ENCODE measurements around the gene SALL2. TPM values are rescaled to one million over a fixed set of nuclear protein-coding genes. Genes with fewer than 3 reads are reported as not detected.
A peak's percentile ranks its signal among the peaks of the same experiment; 100 is the strongest.

SALL2 gene
- polyA plus RNA-seq, 4 donors, result 54.3 to 65.8 (median 59.0) TPM

- no peak for DNase-seq (ENCODE audit: low read depth in 4 of 4, low spot score in 2 of 4)
These were observed 31.0 kb downstream of the SALL2 start for GRCh38 chr14:21494902-21495762.

- no peak for DNase-seq (ENCODE audit: low read depth in 4 of 4, low spot score in 2 of 4)
These were observed 39.5 kb downstream of the SALL2 start for GRCh38 chr14:21486640-21487087.

- peak; percentile 93 to 99 (median 97) for DNase-seq (ENCODE audit: low read depth in 4 of 4, low spot score in 2 of 4)
These were observed 49.0 kb downstream of the SALL2 start, which contains the start of the genes RAB2B and TOX4 for GRCh38 chr14:21476925-21477681. TSS of gene RAB2B (minus strand) at chr14:21476959. CDS start at chr14:21476872, 87 bp downstream. TSS of gene TOX4 (plus strand) at chr14:21477195. CDS start at chr14:21477279, 84 bp downstream.

- peak in 1 of 4 donors; percentile 69 for DNase-seq (ENCODE audit: low read depth in 4 of 4, low spot score in 2 of 4)
These were observed 49.6 kb downstream of the SALL2 start for GRCh38 chr14:21476523-21476924.

GRCh38 chr14:21475767-21476522 lies 50.2 kb downstream of the SALL2 start:
- DNase-seq (ENCODE audit: low read depth in 4 of 4, low spot score in 2 of 4), result peak in 1 of 4 donors; percentile 26

Other genes with a start within 250 kb of the SALL2 start
- under 1 TPM; 0.37 to 0.81 (median 0.61) TPM for gene RPGRIP1, start 246.3 kb downstream of the SALL2 start, polyA plus RNA-seq (ENCODE audit: insufficient read length in 4 of 4)
- 100 to 1,000 TPM; 128 to 150 (median 139) TPM for gene SUPT16H, start 142.3 kb downstream of the SALL2 start, polyA plus RNA-seq (ENCODE audit: insufficient read length in 4 of 4)
- gene CHD8, start 70.2 kb downstream of the SALL2 start, polyA plus RNA-seq (ENCODE audit: insufficient read length in 4 of 4), result 10 to 100 TPM; 61.6 to 82.7 (median 73.9) TPM
- 10 to 100 TPM; 37.7 to 49.1 (median 42.2) TPM for gene RAB2B, start 49.4 kb downstream of the SALL2 start, polyA plus RNA-seq (ENCODE audit: insufficient read length in 4 of 4)
- gene TOX4, start 49.2 kb downstream of the SALL2 start, polyA plus RNA-seq (ENCODE audit: insufficient read length in 4 of 4), result 10 to 100 TPM; 52.9 to 67.5 (median 61.7) TPM
- gene METTL3, start 15.0 kb downstream of the SALL2 start, polyA plus RNA-seq (ENCODE audit: insufficient read length in 4 of 4), result 100 to 1,000 TPM in 2 of 4 donors, 10 to 100 TPM in 2; 69.6 to 110 (median 99.1) TPM
- gene OR10G3, start 53.7 kb upstream of the SALL2 start, polyA plus RNA-seq (ENCODE audit: insufficient read length in 4 of 4), result under 1 TPM in 1 of 4 donors, not detected in 3; 0.06 TPM
- not detected for gene OR10G2, start 108.6 kb upstream of the SALL2 start, polyA plus RNA-seq (ENCODE audit: insufficient read length in 4 of 4)
- gene OR4E2, start 127.5 kb upstream of the SALL2 start, polyA plus RNA-seq (ENCODE audit: insufficient read length in 4 of 4), result not detected
- gene OR4E1, start 147.5 kb upstream of the SALL2 start, polyA plus RNA-seq (ENCODE audit: insufficient read length in 4 of 4), result under 1 TPM in 2 of 4 donors, not detected in 2; 0.05 to 0.06 TPM

Measured in left renal cortex interstitium (tissue), 4 donors.